ENCODE data around the gene GBE1.

DNA sequence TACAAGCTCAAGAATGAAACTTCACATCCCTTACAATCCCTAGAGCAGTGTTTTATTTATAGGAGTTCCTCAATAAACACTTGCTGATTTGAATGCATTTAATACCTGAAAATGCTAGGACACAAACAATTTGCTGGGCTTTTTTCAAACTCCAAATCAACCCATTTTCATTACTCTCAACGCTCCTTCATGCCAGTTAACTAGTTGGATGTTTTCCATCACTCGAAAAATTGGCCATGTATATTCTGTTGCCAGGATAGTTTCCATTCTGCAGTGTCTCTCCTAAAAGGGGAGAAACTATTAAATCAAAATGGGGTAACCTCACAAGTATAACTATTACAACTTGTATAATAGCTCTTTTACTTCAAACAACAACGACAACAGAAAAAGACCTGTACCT, 1.2 kb downstream of the GBE1 start:
- TF ChIP-seq, protein P1, sequence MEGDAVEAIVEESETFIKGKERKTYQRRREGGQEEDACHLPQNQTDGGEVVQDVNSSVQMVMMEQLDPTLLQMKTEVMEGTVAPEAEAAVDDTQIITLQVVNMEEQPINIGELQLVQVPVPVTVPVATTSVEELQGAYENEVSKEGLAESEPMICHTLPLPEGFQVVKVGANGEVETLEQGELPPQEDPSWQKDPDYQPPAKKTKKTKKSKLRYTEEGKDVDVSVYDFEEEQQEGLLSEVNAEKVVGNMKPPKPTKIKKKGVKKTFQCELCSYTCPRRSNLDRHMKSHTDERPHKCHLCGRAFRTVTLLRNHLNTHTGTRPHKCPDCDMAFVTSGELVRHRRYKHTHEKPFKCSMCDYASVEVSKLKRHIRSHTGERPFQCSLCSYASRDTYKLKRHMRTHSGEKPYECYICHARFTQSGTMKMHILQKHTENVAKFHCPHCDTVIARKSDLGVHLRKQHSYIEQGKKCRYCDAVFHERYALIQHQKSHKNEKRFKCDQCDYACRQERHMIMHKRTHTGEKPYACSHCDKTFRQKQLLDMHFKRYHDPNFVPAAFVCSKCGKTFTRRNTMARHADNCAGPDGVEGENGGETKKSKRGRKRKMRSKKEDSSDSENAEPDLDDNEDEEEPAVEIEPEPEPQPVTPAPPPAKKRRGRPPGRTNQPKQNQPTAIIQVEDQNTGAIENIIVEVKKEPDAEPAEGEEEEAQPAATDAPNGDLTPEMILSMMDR (conservative IDR thresholded peaks at IDR 0.05; ENCODE audit: low read length) = no peak
- TF ChIP-seq EZH2phosphoT487 (IDR thresholded peaks at IDR 0.05; ENCODE audit: borderline replicate concordance) = no peak

Data from Loucy (cell line).